Measurements from ENCODE around the gene SLC17A2. TPM values are rescaled to one million over a fixed set of nuclear protein-coding genes. Genes with fewer than 3 reads are reported as not detected.

Gene SLC17A2
- total and polyA plus RNA-seq, 2 of the 13 experiments (the other 11 are each of a cell fraction or from before 2014, with no cell fraction given), result 11.2 to 32.4 TPM

DNA sequence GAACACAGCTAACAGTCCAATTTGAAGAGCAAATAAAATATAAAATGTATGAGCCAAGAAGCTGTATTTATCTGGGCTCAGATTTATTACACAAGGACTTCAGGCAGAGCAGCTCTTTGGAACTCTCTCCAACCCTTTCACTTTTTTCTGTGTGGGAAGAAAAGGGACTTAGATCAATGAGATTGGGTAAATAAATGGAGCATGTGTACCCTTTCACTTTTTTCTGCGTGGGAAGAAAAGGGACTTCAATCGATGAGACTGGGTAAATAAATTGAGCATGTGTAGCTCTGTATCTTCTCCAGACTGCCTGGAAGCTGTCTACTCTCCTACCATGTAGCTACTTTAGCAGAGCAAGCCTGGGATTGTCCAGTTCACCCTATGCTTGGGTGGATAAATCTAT is 67.1 kb downstream of the SLC17A2 start (continued):
- no peak for TF ChIP-seq ZFYVE20 (CRISPR knock-in tag; IDR thresholded peaks at IDR 0.05; ENCODE audit: borderline replicate concordance, low read depth)
- TF ChIP-seq ZNF792 (CRISPR knock-in tag; IDR thresholded peaks at IDR 0.05), result no peak
- no peak for TF ChIP-seq SAFB2 (CRISPR knock-in tag; IDR thresholded peaks at IDR 0.05; ENCODE audit: borderline replicate concordance, low read depth)
- TF ChIP-seq ZNF607 (CRISPR knock-in tag; IDR thresholded peaks at IDR 0.05; ENCODE audit: borderline replicate concordance), result no peak
- no peak for TF ChIP-seq IRX3 (CRISPR knock-in tag; IDR thresholded peaks at IDR 0.05; ENCODE audit: borderline replicate concordance, low read depth)
- no peak for TF ChIP-seq MAF1 (CRISPR knock-in tag; IDR thresholded peaks at IDR 0.05; ENCODE audit: borderline replicate concordance)
- peak; percentile 90 for TF ChIP-seq AHDC1 (CRISPR knock-in tag; IDR thresholded peaks at IDR 0.05; ENCODE audit: borderline replicate concordance)
- TF ChIP-seq CTCF (CRISPR knock-in tag; IDR thresholded peaks at IDR 0.05), result no peak
- no peak for TF ChIP-seq TIGD3 (CRISPR knock-in tag; IDR thresholded peaks at IDR 0.05; ENCODE audit: borderline replicate concordance)
- TF ChIP-seq CREM (IDR thresholded peaks at IDR 0.05), result peak; percentile 53; the same call in 1 of the 2 replicates
- no peak for TF ChIP-seq CREM (CRISPR knock-in tag; IDR thresholded peaks at IDR 0.05)
- no peak for TF ChIP-seq KLF13 (CRISPR knock-in tag; IDR thresholded peaks at IDR 0.05)
- TF ChIP-seq HMGA1 (CRISPR knock-in tag; conservative IDR thresholded peaks at IDR 0.05), result no peak
- no peak for TF ChIP-seq SOX6 (IDR thresholded peaks at IDR 0.05)
- TF ChIP-seq SOX6 (CRISPR knock-in tag; IDR thresholded peaks at IDR 0.05), result peak; percentile 76
- 0 out of 2 replicates have a peak, but pooled peaks have one; percentile 22 for TF ChIP-seq BRCA1 (CRISPR knock-in tag; IDR thresholded peaks at IDR 0.05)
- TF ChIP-seq, protein P1, sequence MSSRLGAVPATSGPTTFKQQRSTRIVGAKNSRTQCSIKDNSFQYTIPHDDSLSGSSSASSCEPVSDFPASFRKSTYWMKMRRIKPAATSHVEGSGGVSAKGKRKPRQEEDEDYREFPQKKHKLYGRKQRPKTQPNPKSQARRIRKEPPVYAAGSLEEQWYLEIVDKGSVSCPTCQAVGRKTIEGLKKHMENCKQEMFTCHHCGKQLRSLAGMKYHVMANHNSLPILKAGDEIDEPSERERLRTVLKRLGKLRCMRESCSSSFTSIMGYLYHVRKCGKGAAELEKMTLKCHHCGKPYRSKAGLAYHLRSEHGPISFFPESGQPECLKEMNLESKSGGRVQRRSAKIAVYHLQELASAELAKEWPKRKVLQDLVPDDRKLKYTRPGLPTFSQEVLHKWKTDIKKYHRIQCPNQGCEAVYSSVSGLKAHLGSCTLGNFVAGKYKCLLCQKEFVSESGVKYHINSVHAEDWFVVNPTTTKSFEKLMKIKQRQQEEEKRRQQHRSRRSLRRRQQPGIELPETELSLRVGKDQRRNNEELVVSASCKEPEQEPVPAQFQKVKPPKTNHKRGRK (CRISPR knock-in tag; IDR thresholded peaks at IDR 0.05), result no peak
- TF ChIP-seq SMC3 (IDR thresholded peaks at IDR 0.05; ENCODE audit: low read length), result no peak
- TF ChIP-seq ZNF749 (CRISPR knock-in tag; IDR thresholded peaks at IDR 0.05; ENCODE audit: borderline replicate concordance), result no peak
- TF ChIP-seq TCF7 (IDR thresholded peaks at IDR 0.05; ENCODE audit: low read depth), result peak; percentile 60
- no peak for TF ChIP-seq SIX1 (CRISPR knock-in tag; IDR thresholded peaks at IDR 0.05; ENCODE audit: borderline replicate concordance)
- no peak for TF ChIP-seq KLF6 (CRISPR knock-in tag; IDR thresholded peaks at IDR 0.05)
